Prostate gland (tissue), 2 donors: ENCODE measurements around the gene FRMD4A. TPM values are rescaled to one million over a fixed set of nuclear protein-coding genes. Genes with fewer than 3 reads are reported as not detected.

ENCODE experiments used
- DNase-seq: peaks from one replicate; pipeline ENCODE4 v3.0.0-alpha.2; 2019; ENCODE audit warnings: low spot score
- H3K27ac ChIP-seq, 2 donors: fragments of 200-600 bp; sonication (generic); 2 replicates each; pipeline ENCODE4 v1.5.1; 2017 to 2019
- H3K27me3 ChIP-seq: fragments of 200-600 bp; sonication (generic); replicated peaks from 2 replicates; pipeline ENCODE4 v1.5.1; 2019; ENCODE audit not compliant: insufficient read depth
- H3K36me3 ChIP-seq, 2 donors: fragments of 200-600 bp; sonication (generic); 1 replicate in 1 of 2; 2 replicates in 1 of 2; pipeline versions ENCODE4 v1.5.1 to v1.8.1; 2017 to 2019
- H3K4me1 ChIP-seq: fragments of 200-600 bp; sonication (generic); replicated peaks from 2 replicates; pipeline ENCODE4 v1.5.1; 2019
- H3K4me3 ChIP-seq, 2 donors: fragments of 200-600 bp; sonication (generic); 2 replicates each; pipeline ENCODE4 v1.5.1; 2017 to 2019
- H3K9me3 ChIP-seq: fragments of 200-600 bp; sonication (generic); 2 replicates; pipeline ENCODE4 v1.5.1; 2017
- POLR2A ChIP-seq: fragments of 450-650 bp; IDR thresholded peaks from one replicate; pipeline ENCODE4 v1.6.1; 2016; ENCODE audit warnings: antibody characterized with exemption, mild to moderate bottlenecking
- POLR2AphosphoS5 ChIP-seq: sonication (generic); formaldehyde crosslinking; IDR thresholded peaks from one replicate; pipeline ENCODE4 v1.6.1; 2017; ENCODE audit warnings: antibody characterized with exemption
- WGBS: methylation state at CpG from one replicate; pipeline ENCODE4 v1.1.5; 2018; 5-methylcytosine and 5-hydroxymethylcytosine counted together
- intact Hi-C: fragments of 100-400 bp; cut with DNase I; formaldehyde crosslinking; loops from one replicate; pipeline ENCODE4 v1.14.2; 2022
- total RNA-seq, 2 donors: library from RNA; depleted of rRNA; stranded (reverse); fragments of >200 nt; gene quantifications; one replicate each; pipeline ENCODE4 v1.1.0, GENCODE V29; 2016
- TF ChIP-seq, protein P1 (sequence below), 4 experiments: fragments of 200-600 bp in 2 of 4; fragments of 450-650 bp in 2 of 4; sonication (generic) in 2 of 4; IDR thresholded peaks; 1 replicate in 3 of 4; 2 replicates in 1 of 4; pipeline ENCODE4 v1.5.1; 2016 to 2019; ENCODE audit warnings: antibody characterized with exemption in 4 of 4, mild to moderate bottlenecking in 2 of 4, moderate library complexity in 2 of 4

The FRMD4A gene
- total RNA-seq, 2 donors from 2014 or later = 38.0 to 53.2 TPM

DNA sequence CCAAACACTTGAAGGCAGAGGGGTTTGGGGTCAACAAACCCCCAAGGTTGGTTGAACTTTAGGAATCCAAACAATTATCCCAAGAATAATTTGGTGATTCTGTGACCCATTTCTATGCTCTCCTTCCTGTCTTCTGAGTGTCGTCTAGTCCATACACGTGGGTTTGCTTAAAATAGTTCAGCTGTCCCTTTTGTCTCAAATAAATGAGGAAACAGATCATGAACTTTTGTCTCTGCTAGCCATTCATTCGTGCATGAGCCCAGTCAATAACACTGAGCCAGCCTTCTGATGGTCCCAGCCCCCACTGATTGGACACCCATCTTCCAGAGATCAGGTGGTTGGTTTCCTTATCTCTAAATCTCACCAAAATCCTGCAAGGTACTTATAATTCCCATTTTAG is 488.6 kb downstream of the FRMD4A start:
- Histone ChIP-seq H3K9me3 (no peaks in the 10 kb centered on the region), H3K4me3 (no peak overlapping the region), H3K36me3 (no peaks in the 10 kb centered on the region), H3K27ac (no peak overlapping the region), H3K4me1 (peaks cover under 1% of the 10 kb centered on the region), H3K27me3 (no peaks in the 10 kb centered on the region)
- TF ChIP-seq POLR2A (no peak), POLR2AphosphoS5 (no peak)
- TF ChIP-seq, protein P1, sequence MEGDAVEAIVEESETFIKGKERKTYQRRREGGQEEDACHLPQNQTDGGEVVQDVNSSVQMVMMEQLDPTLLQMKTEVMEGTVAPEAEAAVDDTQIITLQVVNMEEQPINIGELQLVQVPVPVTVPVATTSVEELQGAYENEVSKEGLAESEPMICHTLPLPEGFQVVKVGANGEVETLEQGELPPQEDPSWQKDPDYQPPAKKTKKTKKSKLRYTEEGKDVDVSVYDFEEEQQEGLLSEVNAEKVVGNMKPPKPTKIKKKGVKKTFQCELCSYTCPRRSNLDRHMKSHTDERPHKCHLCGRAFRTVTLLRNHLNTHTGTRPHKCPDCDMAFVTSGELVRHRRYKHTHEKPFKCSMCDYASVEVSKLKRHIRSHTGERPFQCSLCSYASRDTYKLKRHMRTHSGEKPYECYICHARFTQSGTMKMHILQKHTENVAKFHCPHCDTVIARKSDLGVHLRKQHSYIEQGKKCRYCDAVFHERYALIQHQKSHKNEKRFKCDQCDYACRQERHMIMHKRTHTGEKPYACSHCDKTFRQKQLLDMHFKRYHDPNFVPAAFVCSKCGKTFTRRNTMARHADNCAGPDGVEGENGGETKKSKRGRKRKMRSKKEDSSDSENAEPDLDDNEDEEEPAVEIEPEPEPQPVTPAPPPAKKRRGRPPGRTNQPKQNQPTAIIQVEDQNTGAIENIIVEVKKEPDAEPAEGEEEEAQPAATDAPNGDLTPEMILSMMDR (IDR thresholded peaks at IDR 0.05) = no peak
- intact Hi-C loops = no loop called here
- WGBS = 59% methylated on average over 3 of the region's 3 CpGs
- no peak for DNase-seq

DNA sequence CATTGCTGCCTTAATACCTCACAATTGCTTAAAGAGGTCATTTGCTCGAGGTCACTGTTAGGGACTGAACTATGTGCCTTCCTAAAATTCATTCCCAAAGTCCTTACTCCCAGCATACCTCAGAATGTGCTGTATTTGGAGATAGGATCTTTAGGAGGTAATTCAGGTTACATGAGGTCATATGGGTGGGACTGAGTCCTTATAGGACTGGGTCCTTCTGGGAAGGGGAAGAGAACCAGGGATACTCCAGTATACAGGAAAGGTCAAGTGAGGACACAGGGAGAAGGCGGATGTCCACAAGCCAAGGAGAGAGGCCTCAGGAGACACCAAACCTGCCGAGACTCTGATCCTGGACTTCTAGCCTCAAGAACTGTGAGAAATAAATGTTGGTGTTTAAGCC is 490.7 kb downstream of the FRMD4A start:
- intact Hi-C loops = no loop called here
- Histone ChIP-seq H3K9me3 (no peaks in the 10 kb centered on the region), H3K27ac (no peak overlapping the region), H3K27me3 (no peaks in the 10 kb centered on the region), H3K4me3 (no peak overlapping the region), H3K4me1 (no peaks in the 10 kb centered on the region), H3K36me3 (no peaks in the 10 kb centered on the region)
- TF ChIP-seq, protein P1 (IDR thresholded peaks at IDR 0.05) = no peak
- TF ChIP-seq POLR2AphosphoS5 = no peak
- no peak for TF ChIP-seq POLR2A
- WGBS = 68% methylated on average over 3 of the region's 3 CpGs
- no peak for DNase-seq

DNA sequence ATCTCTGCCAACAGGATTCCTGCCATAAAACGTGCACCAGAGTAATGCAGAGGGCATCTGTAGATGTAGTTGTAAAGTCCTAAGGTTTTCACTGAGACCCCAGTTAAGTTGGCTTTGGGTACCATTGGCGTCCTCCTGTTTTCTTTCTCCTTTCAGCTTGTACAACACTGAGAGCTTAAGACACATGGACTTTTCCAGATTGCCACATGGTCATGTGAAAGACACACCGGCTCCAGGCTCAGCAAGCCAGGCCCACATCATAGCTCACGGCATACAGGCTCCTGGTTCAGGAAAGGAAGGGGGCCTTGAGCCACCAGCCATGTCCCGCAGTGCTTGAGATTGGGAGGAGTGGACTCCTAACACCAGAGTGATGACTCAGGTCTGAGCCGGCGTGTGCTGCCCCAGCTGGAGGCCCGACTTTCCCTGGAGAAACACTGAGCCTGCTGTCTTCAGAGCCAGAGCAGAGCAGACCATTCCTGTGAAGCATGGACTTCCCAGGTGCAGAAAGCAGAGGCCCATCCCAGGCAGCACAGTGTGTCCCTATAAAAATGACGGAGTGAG is 491.2 kb downstream of the FRMD4A start:
- Histone ChIP-seq H3K27me3 (no peaks in the 10 kb centered on the region), H3K4me1 (no peaks in the 10 kb centered on the region), H3K36me3 (no peaks in the 10 kb centered on the region), H3K27ac (no peak overlapping the region), H3K4me3 (no peak overlapping the region), H3K9me3 (no peaks in the 10 kb centered on the region)
- TF ChIP-seq POLR2A (no peak), POLR2AphosphoS5 (no peak)
- TF ChIP-seq, protein P1 (IDR thresholded peaks at IDR 0.05) = no peak
- WGBS = 52% methylated on average over 9 of the region's 9 CpGs
- no peak for DNase-seq
- intact Hi-C loops = loop anchor here (5.0 kb wide), 2 partner anchors 38 to 53 kb away; no protein-coding TSS in a partner anchor

DNA sequence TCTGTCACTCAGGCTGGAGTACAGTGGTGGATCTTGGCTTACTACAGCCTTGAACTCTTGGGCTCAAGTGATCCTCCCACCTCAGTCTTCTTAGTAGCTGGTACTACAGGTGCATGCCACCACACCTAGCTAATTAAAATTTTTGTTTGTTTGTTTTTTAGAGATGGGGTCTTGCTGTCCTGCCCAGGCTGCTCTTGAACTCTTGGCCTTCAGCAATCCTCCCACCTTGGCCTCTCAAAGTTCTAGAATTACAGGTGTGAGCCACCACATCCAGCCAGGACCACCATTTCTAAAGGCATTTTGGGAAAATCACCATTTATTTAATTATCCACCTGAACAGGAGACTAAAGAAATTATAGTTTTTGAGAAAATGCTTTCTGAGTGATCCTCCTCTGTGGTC is 491.7 kb downstream of the FRMD4A start:
- H3K9me3 ChIP-seq = no peaks in the 10 kb centered on the region
- no peaks in the 10 kb centered on the region for H3K27me3 ChIP-seq
- TF ChIP-seq POLR2AphosphoS5 (no peak), POLR2A (no peak)
- TF ChIP-seq, protein P1 (IDR thresholded peaks at IDR 0.05) = no peak
- DNase-seq = no peak
- H3K4me3 ChIP-seq = no peak overlapping the region
- no peaks in the 10 kb centered on the region for H3K4me1 ChIP-seq
- no peaks in the 10 kb centered on the region for H3K36me3 ChIP-seq
- intact Hi-C loops = loop anchor here (5.0 kb wide), 2 partner anchors 38 to 53 kb away; no protein-coding TSS in a partner anchor
- no peak overlapping the region for H3K27ac ChIP-seq

DNA sequence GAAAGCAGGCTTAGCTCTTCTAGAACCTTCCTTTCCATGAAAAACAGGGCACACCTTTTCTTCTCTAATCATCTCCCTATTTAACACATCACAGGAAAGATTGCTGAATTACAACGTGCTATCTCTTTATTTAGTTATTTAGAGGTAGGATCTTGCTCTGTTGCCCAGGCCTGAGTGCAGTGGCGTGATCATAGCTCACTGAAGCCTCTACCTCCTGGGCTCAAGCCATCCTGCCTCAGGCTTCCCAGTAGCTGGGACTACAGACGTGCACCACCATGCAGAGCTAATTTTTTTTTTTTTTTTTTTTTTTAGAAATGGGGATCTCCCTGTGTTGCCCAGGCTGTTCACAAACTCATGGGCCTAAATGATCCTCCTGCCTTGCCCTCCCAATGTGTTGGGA is 492.8 kb downstream of the FRMD4A start:
- WGBS = 88% methylated on average over 3 of the region's 3 CpGs
- no peak overlapping the region for H3K4me3 ChIP-seq
- H3K36me3 ChIP-seq = no peaks in the 10 kb centered on the region
- H3K4me1 ChIP-seq = no peaks in the 10 kb centered on the region
- intact Hi-C loops = loop anchor here (5.0 kb wide), 2 partner anchors 39 to 54 kb away; no protein-coding TSS in a partner anchor
- TF ChIP-seq POLR2AphosphoS5 = no peak
- no peak for DNase-seq
- no peaks in the 10 kb centered on the region for H3K9me3 ChIP-seq
- no peak overlapping the region for H3K27ac ChIP-seq
- no peaks in the 10 kb centered on the region for H3K27me3 ChIP-seq
